Measurements from ENCODE around the gene LCE1C.

LCE1C gene

GRCh38 chr1:152806576-152806975 is at the start of gene LCE1C:
LCE1C (minus strand) TSS chr1:152806651; CDS start chr1:152805478, 1,173 bp downstream.
- no peak for DNase-seq

- no peak for DNase-seq
Measured at GRCh38 chr1:152855661-152856060, 49.2 kb upstream of the LCE1C start.

DNA sequence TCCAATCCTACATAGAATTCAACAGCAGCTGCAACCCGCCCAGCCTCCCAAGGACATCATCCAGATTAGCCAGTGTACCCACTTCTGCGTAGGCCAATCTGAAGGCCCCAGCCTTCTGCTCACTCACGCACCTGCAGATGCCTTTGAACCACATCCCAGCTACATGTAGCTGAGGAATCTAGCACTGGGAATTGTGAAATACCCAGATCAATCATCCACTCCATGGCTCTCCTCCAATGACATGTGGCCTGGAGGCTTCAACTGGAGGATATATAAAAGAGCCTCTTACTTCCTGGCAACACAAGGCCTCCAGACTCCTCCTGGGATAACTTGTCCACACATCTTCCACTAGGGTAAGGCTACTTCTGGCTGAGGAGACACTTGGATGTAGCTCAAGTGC is 36.1 kb upstream of the LCE1C start, which contains the start of gene LCE6A:
Gene LCE6A, plus strand, starts transcription at position 301 of the 400 bp plus-strand sequence. CDS start 665 bp downstream, outside the sequence.
- no peak for DNase-seq

DNA sequence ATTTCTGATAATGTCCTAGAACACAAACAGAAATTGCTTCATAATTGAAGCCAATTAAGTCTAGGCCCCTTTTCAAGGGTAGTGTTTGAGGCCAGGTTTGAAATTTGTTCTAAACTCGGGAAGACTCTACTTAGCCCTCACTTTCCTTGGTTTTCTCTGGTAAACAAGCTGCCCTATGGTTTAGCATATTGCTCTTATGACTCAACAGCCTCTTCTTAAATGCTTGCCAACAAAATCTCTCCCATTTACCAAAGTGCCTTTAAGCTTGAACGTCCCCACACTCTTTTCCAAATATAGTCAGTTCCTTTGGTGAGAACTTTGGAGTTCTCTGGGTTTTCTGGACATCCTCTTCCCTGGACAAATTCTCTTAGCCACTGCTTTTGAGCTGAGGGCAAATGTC is 30.4 kb upstream of the LCE1C start:
- DNase-seq: no peak

DNA sequence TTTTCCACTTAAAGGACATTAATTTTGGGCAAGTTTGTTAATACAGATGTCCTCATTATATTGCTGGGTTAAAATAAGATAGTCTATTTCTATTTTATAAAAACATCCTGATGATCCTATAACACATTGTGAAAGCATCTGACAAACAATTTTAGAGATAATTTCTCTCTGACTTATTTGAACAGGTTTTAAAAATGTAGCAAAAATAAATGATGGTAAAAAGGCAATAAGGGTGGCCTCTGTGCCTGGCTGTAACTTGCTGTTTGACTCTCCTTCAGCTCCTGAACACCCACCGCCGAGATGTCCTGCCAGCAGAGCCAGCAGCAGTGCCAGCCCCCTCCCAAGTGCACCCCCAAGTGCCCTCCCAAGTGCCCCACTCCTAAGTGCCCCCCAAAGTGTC is 20.7 kb upstream of the LCE1C start, which contains the start of gene LCE1A:
Gene LCE1A, plus strand, starts transcription at position 301 of the 400 bp plus-strand sequence. Its CDS starts 0 bp downstream, at position 301.
- DNase-seq: no peak

GRCh38 chr1:152824964-152825363 is 18.5 kb upstream of the LCE1C start:
- DNase-seq: no peak

GRCh38 chr1:152823294-152823693 is 16.8 kb upstream of the LCE1C start:
- DNase-seq: no peak

GRCh38 chr1:152817309-152817708 is 10.9 kb upstream of the LCE1C start:
- no peak for DNase-seq

- no peak for DNase-seq
Measured at GRCh38 chr1:152811671-152812070, 5.2 kb upstream of the LCE1C start, which contains the start of gene LCE1B. LCE1B (plus strand) TSS chr1:152811971; CDS start chr1:152812447, 476 bp downstream.

GRCh38 chr1:152811050-152811449 is 4.6 kb upstream of the LCE1C start:
- no peak for DNase-seq

DNA sequence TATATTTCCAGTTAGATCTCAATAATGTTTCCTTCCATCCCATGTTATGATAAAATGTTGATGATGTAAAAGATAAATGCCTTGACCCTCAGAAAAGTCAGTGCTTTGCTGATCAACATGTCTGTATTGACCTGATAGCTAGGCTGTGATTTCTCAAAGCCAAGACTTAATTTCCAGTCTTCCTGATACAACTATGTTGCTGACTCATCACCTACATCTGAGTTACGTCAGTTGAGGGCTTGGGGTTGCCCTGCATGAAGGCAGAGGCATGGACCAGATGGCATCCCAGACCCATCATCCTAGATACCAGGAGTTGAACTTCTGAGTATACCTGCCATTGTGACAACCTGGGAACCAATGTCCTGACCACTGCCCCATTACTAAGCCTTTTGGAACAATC is 5.1 kb downstream of the LCE1C start:
- DNase-seq: no peak

DNA sequence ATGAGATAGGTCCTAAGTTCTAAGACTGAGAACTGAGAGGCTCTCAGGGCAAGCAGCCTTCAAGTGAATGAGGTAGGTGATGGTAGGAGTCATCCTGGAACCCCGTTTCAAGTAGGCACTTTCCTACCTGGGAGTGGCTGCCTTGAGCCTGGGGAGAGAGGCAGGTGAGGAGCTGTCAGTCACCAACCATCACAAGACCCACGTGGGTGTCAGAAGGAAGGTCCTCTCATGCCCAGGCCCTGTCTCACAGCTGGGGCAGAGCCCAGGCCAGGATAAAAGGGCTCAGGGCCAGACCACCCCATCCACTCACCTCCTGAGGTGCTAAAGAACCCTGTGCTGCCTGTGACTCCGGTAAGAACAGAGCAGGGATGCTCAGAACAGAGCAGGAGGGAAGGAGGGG is 10.0 kb downstream of the LCE1C start, which contains the start of gene LCE1D:
Gene LCE1D, plus strand, starts transcription at position 301 of the 400 bp plus-strand sequence. CDS start 1,074 bp downstream, outside the sequence.
- DNase-seq: no peak

DNA sequence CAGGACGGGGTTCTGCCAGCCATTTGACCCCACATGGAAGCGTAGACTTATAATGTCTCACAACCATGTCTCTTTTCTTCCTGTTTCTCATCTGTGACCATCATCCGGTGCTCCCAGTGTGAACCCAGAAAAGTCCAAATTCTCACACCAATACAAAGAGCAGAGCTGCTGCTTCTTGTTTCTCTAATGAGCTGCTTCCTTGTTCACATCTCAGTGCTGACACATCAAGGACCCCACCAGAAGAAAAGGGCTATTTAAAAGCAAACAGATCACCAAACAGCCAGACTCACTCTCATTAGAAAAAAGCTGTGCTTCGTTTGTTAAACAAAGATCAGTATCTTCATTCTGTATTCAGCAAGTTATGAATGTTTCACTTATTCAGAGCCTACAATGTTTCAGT is 10.8 kb downstream of the LCE1C start:
- no peak for DNase-seq

- DNase-seq: no peak
Measured at GRCh38 chr1:152786077-152786476, 20.4 kb downstream of the LCE1C start, which contains the start of gene LCE1E. LCE1E (plus strand) TSS chr1:152786257; CDS start chr1:152787300, 1,043 bp downstream.

DNA sequence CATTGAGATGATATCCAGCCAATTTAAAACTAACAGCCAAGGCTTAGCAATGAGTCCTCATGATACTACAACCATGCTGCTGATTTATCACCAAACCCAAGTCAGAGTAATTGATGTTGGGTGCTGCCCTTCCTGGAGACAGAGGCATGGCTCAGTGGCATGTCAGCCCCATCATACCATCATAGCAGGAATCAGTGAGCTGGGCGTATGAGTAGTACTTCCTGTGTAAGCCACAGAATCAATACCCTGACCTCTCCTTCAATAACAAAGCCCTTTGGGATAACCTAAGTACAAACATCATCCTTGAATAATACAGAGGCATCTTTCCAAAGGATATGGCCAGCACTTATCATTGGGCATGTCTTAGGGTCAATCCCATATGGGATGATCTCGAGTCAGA is 23.4 kb downstream of the LCE1C start:
- DNase-seq: no peak

DNA sequence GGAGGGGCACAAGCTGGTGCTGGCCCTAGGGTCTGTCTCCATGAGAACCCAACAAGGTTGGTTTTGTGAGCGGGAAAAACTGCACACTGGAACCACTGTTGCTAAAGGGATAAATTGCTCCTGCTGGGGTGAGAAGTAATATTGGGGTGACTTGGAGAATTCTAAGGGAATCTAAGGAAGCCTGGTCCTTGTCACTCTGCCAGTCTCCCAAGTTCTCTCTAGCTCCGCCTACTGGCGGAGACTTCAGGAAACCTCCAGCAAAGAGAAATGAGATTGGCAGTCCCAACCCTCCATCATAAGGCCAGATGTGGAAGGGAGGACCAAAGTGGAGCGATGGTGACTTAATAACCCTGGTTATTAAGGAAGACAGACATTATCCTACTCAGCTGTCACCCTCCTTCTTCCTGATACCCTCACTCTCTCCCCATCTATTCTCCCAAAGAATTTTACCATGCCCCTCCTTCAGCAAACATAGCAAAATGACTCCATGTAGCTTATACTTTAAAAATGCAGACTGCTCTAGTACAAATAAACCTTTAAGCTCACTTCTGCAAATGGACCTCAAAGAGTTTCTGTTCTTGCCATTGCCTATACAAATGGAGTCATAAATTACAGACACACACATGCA is 28.8 kb downstream of the LCE1C start:
- DNase-seq: no peak

DNA sequence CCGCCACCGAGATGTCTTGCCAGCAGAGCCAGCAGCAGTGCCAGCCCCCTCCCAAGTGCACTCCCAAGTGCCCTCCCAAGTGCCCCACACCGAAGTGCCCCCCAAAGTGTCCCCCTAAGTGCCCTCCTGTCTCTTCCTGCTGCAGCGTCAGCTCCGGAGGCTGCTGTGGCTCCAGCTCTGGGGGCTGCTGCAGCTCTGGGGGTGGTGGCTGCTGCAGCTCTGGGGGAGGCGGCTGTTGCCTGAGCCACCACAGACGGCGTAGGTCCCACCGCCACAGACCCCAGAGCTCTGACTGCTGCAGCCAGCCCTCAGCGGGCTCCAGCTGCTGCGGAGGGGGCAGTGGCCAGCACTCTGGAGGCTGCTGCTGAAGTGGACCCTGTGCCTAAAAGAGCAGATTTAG is 30.1 kb downstream of the LCE1C start:
- DNase-seq: no peak

- no peak for DNase-seq
Measured at GRCh38 chr1:152774875-152775274, 31.6 kb downstream of the LCE1C start, which contains the start of gene LCE1F. LCE1F (plus strand) TSS chr1:152775140; CDS start chr1:152776372, 1,232 bp downstream.

DNA sequence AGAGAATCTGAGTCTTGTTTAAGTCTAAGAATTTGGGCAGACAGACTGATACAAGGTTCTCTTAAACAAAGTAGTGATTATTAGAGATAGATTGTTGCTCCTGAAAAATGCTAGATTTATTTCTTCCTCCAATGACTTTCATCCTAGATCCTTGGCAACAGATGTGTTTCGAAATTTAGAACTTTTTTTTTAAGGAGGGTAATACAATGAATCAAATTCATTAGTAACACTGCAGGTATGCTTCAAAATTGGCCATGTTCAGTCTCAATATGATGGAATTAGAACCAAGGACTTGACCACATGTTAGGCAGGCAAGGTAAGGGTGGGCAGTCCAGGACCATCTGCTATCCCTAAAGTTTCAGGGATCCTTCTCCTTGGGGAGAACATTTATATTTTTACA is 36.0 kb downstream of the LCE1C start:
- DNase-seq: no peak

GRCh38 chr1:152768847-152769533 is 37.5 kb downstream of the LCE1C start:
- DNase-seq: no peak

DNA sequence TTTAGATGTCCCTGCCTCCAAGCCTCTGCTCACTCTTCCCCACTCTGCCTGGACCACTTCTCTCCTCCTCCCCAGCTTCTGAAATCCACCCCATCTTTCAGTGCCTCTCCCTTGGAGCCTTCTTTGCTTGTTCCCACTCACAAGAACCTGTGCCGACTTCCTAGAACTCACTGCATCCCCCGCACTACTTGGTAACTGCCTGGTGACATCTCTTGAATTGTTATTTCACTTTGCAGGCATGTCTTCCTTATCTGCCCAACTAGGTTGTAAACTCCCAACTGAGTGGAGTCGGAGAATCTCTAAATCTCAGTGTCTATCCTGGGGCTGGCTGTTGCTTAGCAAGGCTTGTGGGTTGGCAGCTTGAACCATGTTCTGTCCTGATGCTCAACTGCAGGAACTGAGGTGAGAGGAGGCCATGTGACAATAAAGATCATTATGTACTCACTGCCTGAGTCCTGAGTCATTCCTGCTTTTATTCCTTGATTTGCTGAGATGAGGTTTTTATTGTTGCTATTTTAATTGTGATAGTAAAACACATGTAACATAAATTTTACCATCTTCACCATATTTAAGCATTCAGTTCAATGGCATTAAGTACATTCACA is 44.7 kb downstream of the LCE1C start:
- no peak for DNase-seq

DNA sequence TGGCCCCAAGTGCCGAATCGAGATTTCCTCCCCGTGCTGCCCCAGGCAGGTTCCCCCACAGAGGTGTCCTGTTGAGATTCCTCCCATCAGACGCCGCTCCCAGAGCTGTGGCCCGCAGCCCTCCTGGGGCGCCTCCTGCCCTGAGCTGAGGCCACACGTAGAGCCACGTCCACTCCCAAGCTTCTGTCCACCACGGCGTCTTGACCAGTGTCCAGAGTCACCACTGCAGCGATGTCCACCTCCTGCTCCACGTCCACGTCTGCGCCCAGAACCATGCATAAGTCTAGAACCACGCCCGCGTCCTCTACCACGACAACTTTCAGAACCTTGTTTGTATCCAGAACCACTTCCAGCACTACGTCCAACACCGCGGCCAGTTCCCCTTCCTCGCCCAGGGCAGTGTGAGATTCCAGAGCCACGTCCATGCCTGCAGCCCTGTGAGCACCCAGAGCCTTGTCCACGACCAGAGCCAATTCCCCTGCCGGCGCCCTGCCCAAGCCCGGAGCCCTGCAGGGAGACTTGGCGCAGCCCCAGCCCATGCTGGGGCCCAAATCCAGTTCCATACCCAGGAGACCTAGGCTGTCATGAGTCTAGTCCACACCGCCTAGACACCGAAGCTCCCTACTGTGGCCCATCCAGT is 45.8 kb downstream of the LCE1C start:
- no peak for DNase-seq
